Measurements from ENCODE around the gene TRIM59.

Gene TRIM59

DNA sequence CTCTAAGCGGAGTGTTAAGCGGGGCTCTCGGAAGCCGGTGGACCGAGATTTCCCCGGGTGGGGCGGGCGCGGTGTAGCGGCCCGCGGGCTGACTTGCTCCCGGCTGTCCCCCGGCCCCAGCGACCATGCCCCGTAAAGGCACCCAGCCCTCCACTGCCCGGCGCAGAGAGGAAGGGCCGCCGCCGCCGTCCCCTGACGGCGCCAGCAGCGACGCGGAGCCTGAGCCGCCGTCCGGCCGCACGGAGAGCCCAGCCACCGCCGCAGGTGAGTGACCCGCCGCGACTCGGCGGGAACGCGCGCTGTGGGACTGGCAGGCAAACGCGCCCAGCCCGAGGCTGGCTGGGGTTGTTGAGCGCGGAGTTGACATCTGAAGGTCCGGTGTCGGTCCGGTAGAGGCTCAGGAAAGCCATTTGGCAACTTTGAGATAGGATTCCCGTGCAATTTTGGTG, 48.9 kb downstream of the TRIM59 start:
- no peaks in the 10 kb centered on the region for H3K9me3 ChIP-seq (ENCODE audit: severe bottlenecking)
- DNase-seq (ENCODE audit: low spot score) (no peak), ATAC-seq (ENCODE audit: low read depth) (peak; percentile 4; the same call in 1 of the 3 replicates)
- H3K27ac ChIP-seq (ENCODE audit: poor library complexity, severe bottlenecking), result peak overlapping the region; percentile 88
- peaks cover 26% of the 10 kb centered on the region for H3K4me1 ChIP-seq (ENCODE audit: insufficient read depth, poor library complexity, severe bottlenecking)
- peak overlapping the region; percentile 66 for H3K4me3 ChIP-seq (ENCODE audit: severe bottlenecking)
- TF ChIP-seq, protein P1, sequence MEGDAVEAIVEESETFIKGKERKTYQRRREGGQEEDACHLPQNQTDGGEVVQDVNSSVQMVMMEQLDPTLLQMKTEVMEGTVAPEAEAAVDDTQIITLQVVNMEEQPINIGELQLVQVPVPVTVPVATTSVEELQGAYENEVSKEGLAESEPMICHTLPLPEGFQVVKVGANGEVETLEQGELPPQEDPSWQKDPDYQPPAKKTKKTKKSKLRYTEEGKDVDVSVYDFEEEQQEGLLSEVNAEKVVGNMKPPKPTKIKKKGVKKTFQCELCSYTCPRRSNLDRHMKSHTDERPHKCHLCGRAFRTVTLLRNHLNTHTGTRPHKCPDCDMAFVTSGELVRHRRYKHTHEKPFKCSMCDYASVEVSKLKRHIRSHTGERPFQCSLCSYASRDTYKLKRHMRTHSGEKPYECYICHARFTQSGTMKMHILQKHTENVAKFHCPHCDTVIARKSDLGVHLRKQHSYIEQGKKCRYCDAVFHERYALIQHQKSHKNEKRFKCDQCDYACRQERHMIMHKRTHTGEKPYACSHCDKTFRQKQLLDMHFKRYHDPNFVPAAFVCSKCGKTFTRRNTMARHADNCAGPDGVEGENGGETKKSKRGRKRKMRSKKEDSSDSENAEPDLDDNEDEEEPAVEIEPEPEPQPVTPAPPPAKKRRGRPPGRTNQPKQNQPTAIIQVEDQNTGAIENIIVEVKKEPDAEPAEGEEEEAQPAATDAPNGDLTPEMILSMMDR (IDR thresholded peaks at IDR 0.05; ENCODE audit: poor library complexity, severe bottlenecking), result no peak
- H3K27me3 ChIP-seq (ENCODE audit: insufficient read depth, poor library complexity, severe bottlenecking), result no peaks in the 10 kb centered on the region
- H3K36me3 ChIP-seq (ENCODE audit: low read depth), result peaks cover 61% of the 10 kb centered on the region

DNA sequence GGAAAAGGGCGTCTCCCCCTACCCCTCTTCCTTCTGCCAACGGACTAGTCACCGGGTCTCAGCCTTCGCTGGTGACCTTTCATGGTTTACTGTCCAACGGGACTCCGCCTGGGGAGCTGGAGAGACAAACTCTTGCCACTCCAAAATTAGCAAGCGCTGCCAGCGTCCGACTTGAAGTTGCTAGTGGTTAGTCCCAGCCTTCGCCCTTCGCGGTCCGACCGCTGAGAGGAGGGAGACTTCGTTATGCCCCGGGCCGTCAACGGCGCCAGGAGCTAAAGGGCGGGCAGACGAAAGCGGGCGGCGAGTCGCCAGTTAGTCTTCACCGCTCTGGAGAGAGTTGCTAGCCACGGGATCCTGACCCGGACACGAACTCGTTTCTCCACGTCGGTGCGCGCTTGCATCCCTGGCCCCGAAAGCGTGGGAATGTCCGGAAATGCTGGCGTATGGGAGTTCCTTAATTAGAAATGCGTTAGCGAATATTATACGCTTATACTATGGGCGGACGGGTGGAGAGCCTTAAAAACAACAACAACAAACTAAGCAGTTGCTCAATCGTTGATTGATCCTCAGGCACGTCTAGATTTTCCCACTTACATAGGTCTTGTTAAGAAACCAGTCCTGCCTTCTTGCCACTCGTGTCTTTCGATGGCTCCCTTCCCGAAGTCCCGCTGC, 49.4 kb downstream of the TRIM59 start:
- Histone ChIP-seq H3K4me1 (ENCODE audit: insufficient read depth, poor library complexity, severe bottlenecking) (peaks cover 22% of the 10 kb centered on the region), H3K4me3 (ENCODE audit: severe bottlenecking) (peak overlapping the region; percentile 66), H3K9me3 (ENCODE audit: severe bottlenecking) (no peaks in the 10 kb centered on the region), H3K27me3 (ENCODE audit: insufficient read depth, poor library complexity, severe bottlenecking) (no peaks in the 10 kb centered on the region), H3K27ac (ENCODE audit: poor library complexity, severe bottlenecking) (peak overlapping the region; percentile 88), H3K36me3 (ENCODE audit: low read depth) (peaks cover 55% of the 10 kb centered on the region)
- TF ChIP-seq, protein P1 (IDR thresholded peaks at IDR 0.05; ENCODE audit: poor library complexity, severe bottlenecking), result no peak
- no peak for ATAC-seq (ENCODE audit: low read depth)
- DNase-seq (ENCODE audit: low spot score), result peak; percentile 64

DNA sequence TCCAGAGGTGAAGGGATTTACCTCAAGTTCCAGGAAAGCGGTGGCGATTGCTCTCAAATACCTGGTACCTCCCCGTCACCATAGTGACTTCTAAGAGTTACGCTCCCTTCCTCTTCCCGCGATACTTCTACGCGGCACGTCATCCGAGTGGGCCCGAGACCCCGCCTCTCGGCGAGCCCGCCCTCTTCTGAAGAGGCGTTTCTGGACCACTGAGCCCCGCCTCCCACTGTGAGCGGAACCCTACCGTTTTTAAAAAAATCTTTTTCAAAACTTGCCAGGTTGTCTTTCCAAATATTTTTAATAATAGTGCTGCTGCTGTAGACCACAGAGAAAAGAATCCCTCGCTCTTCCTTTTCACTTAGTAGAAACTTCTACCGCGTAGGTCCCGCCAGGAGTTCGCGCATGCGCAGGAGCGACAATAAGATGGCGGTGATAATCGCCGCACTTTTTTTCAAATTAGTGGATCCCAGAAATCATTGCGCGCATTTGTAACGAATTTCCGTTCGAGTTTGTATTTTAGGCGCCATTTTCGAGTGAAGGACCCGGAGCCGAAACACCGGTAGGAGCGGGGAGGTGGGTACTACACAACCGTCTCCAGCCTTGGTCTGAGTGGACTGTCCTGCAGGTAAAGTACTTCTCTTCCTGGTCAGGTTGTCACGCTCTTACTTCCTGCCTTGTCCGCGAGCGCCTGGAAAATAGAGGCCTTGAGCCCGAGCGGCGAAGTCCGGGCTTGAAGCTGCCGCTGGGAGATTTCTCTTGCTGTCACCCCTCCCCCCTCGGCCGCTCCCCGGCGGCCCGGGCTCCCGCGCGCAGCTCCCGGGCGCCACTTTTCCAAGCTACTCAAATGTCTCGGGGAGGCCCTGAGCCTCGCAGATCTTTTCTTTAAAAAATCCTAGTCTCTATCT, 50.2 kb downstream of the TRIM59 start, which contains the start of the genes IFT80 and SMC4:
Gene IFT80 (minus strand): TSS at position 101 of the 905 bp plus-strand sequence. CDS start 14,625 bp downstream, outside the sequence.
Gene SMC4 (plus strand): TSS at position 526 of the 905 bp plus-strand sequence. CDS start 1,177 bp downstream, outside the sequence.
- Histone ChIP-seq H3K27me3 (ENCODE audit: insufficient read depth, poor library complexity, severe bottlenecking) (no peaks in the 10 kb centered on the region), H3K4me3 (ENCODE audit: severe bottlenecking) (peak within 1 kb of the TSS; percentile 66), H3K4me1 (ENCODE audit: insufficient read depth, poor library complexity, severe bottlenecking) (peaks cover 22% of the 10 kb centered on the region), H3K27ac (ENCODE audit: poor library complexity, severe bottlenecking) (peak within 1 kb of the TSS; percentile 88), H3K36me3 (ENCODE audit: low read depth) (peaks cover 48% of the 10 kb centered on the region), H3K9me3 (ENCODE audit: severe bottlenecking) (no peaks in the 10 kb centered on the region)
- TF ChIP-seq, protein P1 (IDR thresholded peaks at IDR 0.05; ENCODE audit: poor library complexity, severe bottlenecking), result no peak
- DNase-seq (ENCODE audit: low spot score), result peak; percentile 93
- peak; percentile 88 for ATAC-seq (ENCODE audit: low read depth)

DNA sequence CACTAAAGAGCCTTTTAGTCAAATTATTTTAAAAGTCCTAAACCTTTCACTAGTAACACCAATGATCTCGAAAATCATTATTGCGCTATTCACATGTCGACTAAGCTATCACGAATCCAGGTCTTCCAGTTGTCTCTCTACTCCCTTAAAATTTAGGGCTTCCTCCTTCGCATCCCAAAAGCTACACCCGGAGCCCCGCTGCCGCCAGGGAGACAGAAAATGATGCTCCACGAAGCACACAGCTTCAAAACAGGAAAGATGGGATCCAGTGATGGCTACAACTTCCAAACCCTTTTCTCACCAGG, 50.8 kb downstream of the TRIM59 start:
- ATAC-seq (ENCODE audit: low read depth) (peak; percentile 3; the same call in 2 of the 3 replicates), DNase-seq (ENCODE audit: low spot score) (no peak)
- Histone ChIP-seq H3K4me1 (ENCODE audit: insufficient read depth, poor library complexity, severe bottlenecking) (peaks cover 18% of the 10 kb centered on the region), H3K4me3 (ENCODE audit: severe bottlenecking) (peak overlapping the region; percentile 66), H3K27ac (ENCODE audit: poor library complexity, severe bottlenecking) (peak overlapping the region; percentile 88), H3K9me3 (ENCODE audit: severe bottlenecking) (no peaks in the 10 kb centered on the region), H3K27me3 (ENCODE audit: insufficient read depth, poor library complexity, severe bottlenecking) (no peaks in the 10 kb centered on the region), H3K36me3 (ENCODE audit: low read depth) (peaks cover 42% of the 10 kb centered on the region)
- TF ChIP-seq, protein P1 (IDR thresholded peaks at IDR 0.05; ENCODE audit: poor library complexity, severe bottlenecking), result no peak
